ENCODE measurements around the gene FTH1. TPM values are rescaled to one million over a fixed set of nuclear protein-coding genes. Genes with fewer than 3 reads are reported as not detected.

Gene FTH1
- total RNA-seq, 1 experiment from 2014 or later, result 6,804 TPM

GRCh38 chr11:61918251-61918937 lies 49.0 kb downstream of the FTH1 start:
- intact Hi-C loops (cut with micrococcal nuclease; ENCODE audit: unreplicated experiment), result no loop called here
- DNase-seq, result no peak
- Histone ChIP-seq H2AFZ (no peak overlapping the region), H3K27me3 (ENCODE audit: insufficient read depth, low read depth) (peaks cover 24% of the 10 kb centered on the region), H4K20me1 (ENCODE audit: insufficient read depth) (no peaks in the 10 kb centered on the region), H3K4me2 (peak overlapping the region; percentile 92), H3K9me2 (ENCODE audit: insufficient read depth) (no peaks in the 10 kb centered on the region), H3K27ac (no peak overlapping the region), H3K4me1 (replicated peaks; ENCODE audit: insufficient read depth) (peaks cover 1% of the 10 kb centered on the region; the same call in 1 of the 2 replicates), H3F3A (ENCODE audit: insufficient read depth, low read depth) (peaks cover 20% of the 10 kb centered on the region; the same call in 1 of the 2 replicates), H3K36me3 (ENCODE audit: low read depth) (no peaks in the 10 kb centered on the region), H3K4me3 (no peak overlapping the region), H3K79me2 (ENCODE audit: low read depth) (no peaks in the 10 kb centered on the region), H3K9me3 (ENCODE audit: insufficient read depth, low read depth) (no peaks in the 10 kb centered on the region)
- CTCF ChIA-PET, result no interaction called here
- TF ChIP-seq CTCF (conservative IDR thresholded peaks at IDR 0.05) (no peak), EZH2 (IDR thresholded peaks at IDR 0.05; ENCODE audit: low read depth) (no peak)
- POLR2A ChIA-PET (ENCODE audit: unreplicated experiment), result interaction anchor here (0.6 kb wide), 1 partner anchor 44 kb away, joined by 5 read pairs; no protein-coding TSS in a partner anchor
- no TSS peak for BruUV-seq (replicated peaks)

- Histone ChIP-seq H3K4me2 (peak within 1 kb of the TSS; percentile 92), H3K36me3 (ENCODE audit: low read depth) (no peaks in the 10 kb centered on the region), H3K4me1 (replicated peaks; ENCODE audit: insufficient read depth) (no peaks in the 10 kb centered on the region; the same call in 1 of the 2 replicates), H3K27me3 (ENCODE audit: insufficient read depth, low read depth) (peaks cover 24% of the 10 kb centered on the region), H3K27ac (no peak within 1 kb of the TSS), H3K9me2 (ENCODE audit: insufficient read depth) (no peaks in the 10 kb centered on the region), H2AFZ (peak within 1 kb of the TSS; percentile 80), H3F3A (ENCODE audit: insufficient read depth, low read depth) (peaks cover 15% of the 10 kb centered on the region; the same call in 1 of the 2 replicates), H3K4me3 (peak within 1 kb of the TSS; percentile 61; the same call in 1 of the 2 replicates), H4K20me1 (ENCODE audit: insufficient read depth) (no peaks in the 10 kb centered on the region), H3K9me3 (ENCODE audit: insufficient read depth, low read depth) (no peaks in the 10 kb centered on the region), H3K79me2 (ENCODE audit: low read depth) (no peaks in the 10 kb centered on the region)
- TF ChIP-seq EZH2 (IDR thresholded peaks at IDR 0.05; ENCODE audit: low read depth) (no peak), CTCF (conservative IDR thresholded peaks at IDR 0.05) (no peak)
- ChIA-PET POLR2A (ENCODE audit: unreplicated experiment) (no interaction called here), CTCF (no interaction called here)
- intact Hi-C loops (cut with micrococcal nuclease; ENCODE audit: unreplicated experiment), result no loop called here
- BruUV-seq (replicated peaks), result no TSS peak
- peak in 1 of 2 experiments; percentile 52 for DNase-seq
These were observed 49.9 kb downstream of the FTH1 start, which contains the start of gene RAB3IL1 for GRCh38 chr11:61917334-61918109. RAB3IL1 (minus strand) TSS chr11:61917566; CDS start chr11:61917367, 199 bp downstream.

GRCh38 chr11:61916737-61917333 lies 50.6 kb downstream of the FTH1 start:
- Histone ChIP-seq H3F3A (ENCODE audit: insufficient read depth, low read depth) (peaks cover 15% of the 10 kb centered on the region; the same call in 1 of the 2 replicates), H3K9me2 (ENCODE audit: insufficient read depth) (no peaks in the 10 kb centered on the region), H2AFZ (peak overlapping the region; percentile 80), H3K27ac (no peak overlapping the region), H4K20me1 (ENCODE audit: insufficient read depth) (no peaks in the 10 kb centered on the region), H3K79me2 (ENCODE audit: low read depth) (no peaks in the 10 kb centered on the region), H3K27me3 (ENCODE audit: insufficient read depth, low read depth) (peaks cover 24% of the 10 kb centered on the region), H3K4me1 (replicated peaks; ENCODE audit: insufficient read depth) (no peaks in the 10 kb centered on the region; the same call in 1 of the 2 replicates), H3K4me2 (peak overlapping the region; percentile 92), H3K9me3 (ENCODE audit: insufficient read depth, low read depth) (no peaks in the 10 kb centered on the region), H3K4me3 (peak overlapping the region; percentile 61; the same call in 1 of the 2 replicates), H3K36me3 (ENCODE audit: low read depth) (no peaks in the 10 kb centered on the region)
- BruUV-seq (replicated peaks), result no TSS peak
- intact Hi-C loops (cut with micrococcal nuclease; ENCODE audit: unreplicated experiment), result no loop called here
- ChIA-PET CTCF (no interaction called here), POLR2A (ENCODE audit: unreplicated experiment) (no interaction called here)
- TF ChIP-seq CTCF (conservative IDR thresholded peaks at IDR 0.05) (no peak), EZH2 (IDR thresholded peaks at IDR 0.05; ENCODE audit: low read depth) (no peak)
- DNase-seq, result no peak

Data from PC-9 (cell line).